OCI-LY3 (cell line): ENCODE results near the gene PTPN20.

Source experiments
- H2AFZ ChIP-seq: fragments of 200-600, 300-600 bp; shearing (Covaris generic); 2 replicates; pipeline ENCODE4 v1.6.0; 2014; ENCODE audit warnings: antibody characterized with exemption, low read depth, low read length
- H3K27ac ChIP-seq: fragments of 200-600, 300-600 bp; sonication (generic); 2 replicates; pipeline ENCODE4 v1.5.1; 2014; ENCODE audit warnings: mild to moderate bottlenecking, low read length, moderate library complexity, mixed read lengths
- H3K27me3 ChIP-seq: fragments of 200-600, 300-600 bp; sonication (generic); 2 replicates; pipeline ENCODE4 v1.6.1; 2014; ENCODE audit warnings: low read depth, low read length, mixed read lengths
- H3K36me3 ChIP-seq: fragments of 200-600, 300-600 bp; sonication (generic); replicated peaks from 2 replicates; pipeline ENCODE3; 2014; ENCODE audit warnings: low read depth, low read length, mixed read lengths
- H3K4me1 ChIP-seq: fragments of 300-600, 200-600 bp; sonication (generic); 2 replicates; pipeline ENCODE4 v1.6.1; 2014; ENCODE audit warnings: low read length, mixed read lengths
- H3K4me2 ChIP-seq: fragments of 200-600, 300-600 bp; sonication (generic); 2 replicates; pipeline ENCODE4 v1.6.1; 2014; ENCODE audit warnings: low read length, mixed read lengths
- H3K4me3 ChIP-seq: fragments of 300-600, 200-600 bp; sonication (generic); 2 replicates; pipeline ENCODE4 v1.5.1; 2014; ENCODE audit warnings: antibody characterized with exemption, mild to moderate bottlenecking, low read length, moderate library complexity
- H3K79me2 ChIP-seq: fragments of 300-600, 200-600 bp; shearing (Covaris generic); 2 replicates; pipeline ENCODE4 v1.6.1; 2014; ENCODE audit warnings: mild to moderate bottlenecking, low read length, mixed read lengths
- H3K9ac ChIP-seq: fragments of 300-600, 200-600 bp; shearing (Covaris generic); 2 replicates; pipeline ENCODE4 v1.6.0; 2014; ENCODE audit warnings: mild to moderate bottlenecking, low read length, moderate library complexity
- H3K9me3 ChIP-seq: fragments of 200-600, 300-600 bp; shearing (Covaris generic); 2 replicates; pipeline ENCODE4 v1.6.1; 2014; ENCODE audit warnings: low read length, mixed read lengths; ENCODE audit not compliant: insufficient read depth
- H4K20me1 ChIP-seq: fragments of 200-600, 300-600 bp; sonication (generic); 2 replicates; pipeline ENCODE4 v1.6.1; 2016; ENCODE audit warnings: low read length, mixed read lengths; ENCODE audit not compliant: insufficient read depth
- CTCF ChIP-seq: fragments of 200-600, 300-600 bp; sonication (generic); IDR thresholded peaks from 2 replicates; pipeline ENCODE4 v1.5.1; 2014; ENCODE audit warnings: antibody characterized with exemption, low read length, low read depth
- EZH2phosphoT487 ChIP-seq: fragments of 200-600 bp; shearing (Covaris generic); IDR thresholded peaks from 2 replicates; pipeline ENCODE4 v1.6.1; 2018; ENCODE audit warnings: antibody characterized with exemption, mixed run types, low read depth

The PTPN20 gene

GRCh38 chr10:46999217-46999616 is 88.0 kb downstream of the PTPN20 start:
- no peak overlapping the region for H3K9ac ChIP-seq
- no peaks in the 10 kb centered on the region for H3K27me3 ChIP-seq
- TF ChIP-seq EZH2phosphoT487 (no peak), CTCF (no peak)
- H3K27ac ChIP-seq: no peak overlapping the region
- no peaks in the 10 kb centered on the region for H3K79me2 ChIP-seq
- no peak overlapping the region for H3K4me2 ChIP-seq
- no peaks in the 10 kb centered on the region for H3K36me3 ChIP-seq
- no peak overlapping the region for H3K4me3 ChIP-seq
- H3K4me1 ChIP-seq: 0 out of 2 replicates have a peak, but pooled peaks cover 3% of the 10 kb centered on the region
- no peaks in the 10 kb centered on the region for H3K9me3 ChIP-seq
- H4K20me1 ChIP-seq: no peaks in the 10 kb centered on the region
- no peak overlapping the region for H2AFZ ChIP-seq

GRCh38 chr10:47008769-47009168 is 97.5 kb downstream of the PTPN20 start:
- Histone ChIP-seq H3K9me3 (no peaks in the 10 kb centered on the region), H2AFZ (no peak overlapping the region), H3K4me3 (no peak overlapping the region), H3K9ac (no peak overlapping the region), H3K4me2 (no peak overlapping the region), H3K27me3 (no peaks in the 10 kb centered on the region), H3K27ac (no peak overlapping the region), H3K4me1 (no peaks in the 10 kb centered on the region), H3K79me2 (no peaks in the 10 kb centered on the region), H4K20me1 (no peaks in the 10 kb centered on the region), H3K36me3 (no peaks in the 10 kb centered on the region)
- TF ChIP-seq CTCF: no peak

DNA sequence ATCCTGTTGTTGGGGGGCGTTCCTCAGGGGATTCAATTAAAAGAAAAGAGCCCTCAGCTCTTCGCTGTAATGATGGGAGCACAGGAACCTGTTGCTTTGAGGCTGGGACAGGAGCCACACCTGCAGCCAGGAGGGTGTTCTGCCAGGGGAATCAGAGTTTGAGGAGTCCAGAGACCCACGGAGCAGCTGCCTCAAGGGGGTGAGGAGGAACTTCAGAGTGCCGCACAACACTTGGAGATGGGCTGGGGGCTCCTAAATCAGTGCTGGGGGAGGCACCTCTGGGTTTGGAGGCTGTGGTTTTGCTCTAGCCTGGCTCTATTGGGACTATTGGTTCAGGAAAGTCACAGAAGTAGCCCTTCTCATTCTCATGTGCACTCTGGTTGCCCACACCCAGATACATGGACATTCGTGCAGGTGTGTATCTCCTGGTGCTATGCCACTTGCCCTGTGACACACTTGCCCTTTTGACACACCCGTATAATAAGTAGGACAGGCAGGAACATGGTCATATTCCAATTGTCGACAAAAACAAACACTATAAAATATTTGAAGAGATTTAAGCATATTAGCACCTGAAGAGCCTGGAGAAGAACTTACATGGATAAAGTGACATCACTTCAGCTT is 98.1 kb downstream of the PTPN20 start:
- no peaks in the 10 kb centered on the region for H3K4me1 ChIP-seq
- no peaks in the 10 kb centered on the region for H3K27me3 ChIP-seq
- no peak overlapping the region for H3K4me2 ChIP-seq
- no peaks in the 10 kb centered on the region for H3K9me3 ChIP-seq
- H3K9ac ChIP-seq: no peak overlapping the region
- no peaks in the 10 kb centered on the region for H3K79me2 ChIP-seq
- no peaks in the 10 kb centered on the region for H4K20me1 ChIP-seq
- H2AFZ ChIP-seq: no peak overlapping the region
- H3K27ac ChIP-seq: no peak overlapping the region
- TF ChIP-seq EZH2phosphoT487 (no peak), CTCF (no peak)
- H3K36me3 ChIP-seq: no peaks in the 10 kb centered on the region
- no peak overlapping the region for H3K4me3 ChIP-seq

- Histone ChIP-seq H4K20me1 (no peaks in the 10 kb centered on the region), H3K27me3 (no peaks in the 10 kb centered on the region), H3K4me2 (no peak overlapping the region), H3K36me3 (no peaks in the 10 kb centered on the region), H3K27ac (no peak overlapping the region), H3K4me1 (peaks cover 5% of the 10 kb centered on the region; the same call in 1 of the 2 replicates), H3K9ac (no peak overlapping the region), H3K4me3 (no peak overlapping the region), H2AFZ (no peak overlapping the region), H3K9me3 (no peaks in the 10 kb centered on the region), H3K79me2 (no peaks in the 10 kb centered on the region)
- TF ChIP-seq EZH2phosphoT487: no peak
- no peak for TF ChIP-seq CTCF
Measured at GRCh38 chr10:47010036-47010435, 98.8 kb downstream of the PTPN20 start.
